NCI-H2029 (cell line): ENCODE measurements around the gene NUAK2.

Experiments used
- DNase-seq: peaks from one replicate; lab custom pipeline; 2025; lab: John Stamatoyannopoulos, UW

Gene NUAK2

GRCh38 chr1:205346956-205347574 is 25.5 kb upstream of the NUAK2 start:
- DNase-seq, result peak; percentile 87

GRCh38 chr1:205345761-205346160 is 24.2 kb upstream of the NUAK2 start:
- no peak for DNase-seq

GRCh38 chr1:205344066-205344928 is 22.8 kb upstream of the NUAK2 start:
- DNase-seq, result peak; percentile 35

- no peak for DNase-seq
Observed at GRCh38 chr1:205343431-205344065, 22.0 kb upstream of the NUAK2 start.

- no peak for DNase-seq
Observed at GRCh38 chr1:205342986-205343385, 21.4 kb upstream of the NUAK2 start.

- no peak for DNase-seq
Observed at GRCh38 chr1:205340676-205341075, 19.1 kb upstream of the NUAK2 start.

GRCh38 chr1:205339717-205340116 is 18.2 kb upstream of the NUAK2 start:
- DNase-seq, result no peak

GRCh38 chr1:205339197-205339702 is 17.7 kb upstream of the NUAK2 start:
- DNase-seq, result no peak

- DNase-seq, result no peak
Observed at GRCh38 chr1:205338011-205338410, 16.5 kb upstream of the NUAK2 start.

GRCh38 chr1:205337481-205337880 is 15.9 kb upstream of the NUAK2 start:
- no peak for DNase-seq

GRCh38 chr1:205335692-205336091 is 14.1 kb upstream of the NUAK2 start:
- DNase-seq, result peak; percentile 73

GRCh38 chr1:205332015-205332791 is 10.7 kb upstream of the NUAK2 start:
- no peak for DNase-seq

- no peak for DNase-seq
Observed at GRCh38 chr1:205330150-205330549, 8.6 kb upstream of the NUAK2 start.

GRCh38 chr1:205329719-205330118 is 8.2 kb upstream of the NUAK2 start:
- no peak for DNase-seq

- DNase-seq, result no peak
Observed at GRCh38 chr1:205328476-205328875, 6.9 kb upstream of the NUAK2 start.

- DNase-seq, result no peak
Observed at GRCh38 chr1:205326812-205327466, 5.4 kb upstream of the NUAK2 start.

GRCh38 chr1:205325334-205325884 is 3.9 kb upstream of the NUAK2 start:
- no peak for DNase-seq

GRCh38 chr1:205324781-205325180 is 3.2 kb upstream of the NUAK2 start:
- no peak for DNase-seq

GRCh38 chr1:205323794-205324193 is 2.2 kb upstream of the NUAK2 start:
- DNase-seq, result no peak

GRCh38 chr1:205321959-205322283 is 376 bp upstream of the NUAK2 start:
- DNase-seq, result no peak
